ENCODE measurements around the gene DLG1. TPM values are rescaled to one million over a fixed set of nuclear protein-coding genes. Genes with fewer than 3 reads are reported as not detected.

The DLG1 gene
- total RNA-seq, 6 donors from 2014 or later: 49.3 to 102 (median 63.2) TPM

DNA sequence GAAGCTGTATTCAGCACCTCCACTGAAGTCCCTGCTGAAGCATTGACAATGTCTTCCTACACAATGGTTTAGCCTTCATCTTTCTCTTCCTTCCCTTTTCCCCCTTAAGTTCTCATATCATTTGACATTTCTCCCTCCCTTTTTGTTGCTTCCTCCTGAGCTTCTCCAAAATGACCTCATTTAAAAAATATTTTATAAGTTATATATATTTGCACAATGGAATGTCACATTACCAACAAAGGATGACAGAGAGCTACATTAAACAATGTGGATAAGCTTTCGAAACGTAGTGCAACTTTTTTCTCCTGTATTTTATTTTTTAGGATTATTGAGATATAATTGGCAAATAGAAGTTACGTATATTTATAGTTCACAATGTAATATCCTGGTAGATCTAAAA lies 13.2 kb upstream of the DLG1 start:
- DNase-seq: no peak
- H3K27ac ChIP-seq: no peak overlapping the region
- no peaks in the 10 kb centered on the region for H3K27me3 ChIP-seq
- no peak for ATAC-seq (ENCODE audit: low FRiP score in 2 of 2)
- TF ChIP-seq POLR2A (IDR thresholded peaks at IDR 0.05) (no peak), EP300 (IDR thresholded peaks at IDR 0.05) (no peak), POLR2AphosphoS5 (IDR thresholded peaks at IDR 0.05) (no peak)
- TF ChIP-seq, protein P1, sequence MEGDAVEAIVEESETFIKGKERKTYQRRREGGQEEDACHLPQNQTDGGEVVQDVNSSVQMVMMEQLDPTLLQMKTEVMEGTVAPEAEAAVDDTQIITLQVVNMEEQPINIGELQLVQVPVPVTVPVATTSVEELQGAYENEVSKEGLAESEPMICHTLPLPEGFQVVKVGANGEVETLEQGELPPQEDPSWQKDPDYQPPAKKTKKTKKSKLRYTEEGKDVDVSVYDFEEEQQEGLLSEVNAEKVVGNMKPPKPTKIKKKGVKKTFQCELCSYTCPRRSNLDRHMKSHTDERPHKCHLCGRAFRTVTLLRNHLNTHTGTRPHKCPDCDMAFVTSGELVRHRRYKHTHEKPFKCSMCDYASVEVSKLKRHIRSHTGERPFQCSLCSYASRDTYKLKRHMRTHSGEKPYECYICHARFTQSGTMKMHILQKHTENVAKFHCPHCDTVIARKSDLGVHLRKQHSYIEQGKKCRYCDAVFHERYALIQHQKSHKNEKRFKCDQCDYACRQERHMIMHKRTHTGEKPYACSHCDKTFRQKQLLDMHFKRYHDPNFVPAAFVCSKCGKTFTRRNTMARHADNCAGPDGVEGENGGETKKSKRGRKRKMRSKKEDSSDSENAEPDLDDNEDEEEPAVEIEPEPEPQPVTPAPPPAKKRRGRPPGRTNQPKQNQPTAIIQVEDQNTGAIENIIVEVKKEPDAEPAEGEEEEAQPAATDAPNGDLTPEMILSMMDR (IDR thresholded peaks at IDR 0.05): no peak
- no peaks in the 10 kb centered on the region for H3K9me3 ChIP-seq
- H3K4me3 ChIP-seq: no peak overlapping the region
- peaks cover 0 to 8% (median 4%) of the 10 kb centered on the region in 4 donors for H3K4me1 ChIP-seq
- 93 to 95% methylated on average over 3 of the region's 3 CpGs for WGBS, 2 donors
- no peaks in the 10 kb centered on the region for H3K36me3 ChIP-seq

DNA sequence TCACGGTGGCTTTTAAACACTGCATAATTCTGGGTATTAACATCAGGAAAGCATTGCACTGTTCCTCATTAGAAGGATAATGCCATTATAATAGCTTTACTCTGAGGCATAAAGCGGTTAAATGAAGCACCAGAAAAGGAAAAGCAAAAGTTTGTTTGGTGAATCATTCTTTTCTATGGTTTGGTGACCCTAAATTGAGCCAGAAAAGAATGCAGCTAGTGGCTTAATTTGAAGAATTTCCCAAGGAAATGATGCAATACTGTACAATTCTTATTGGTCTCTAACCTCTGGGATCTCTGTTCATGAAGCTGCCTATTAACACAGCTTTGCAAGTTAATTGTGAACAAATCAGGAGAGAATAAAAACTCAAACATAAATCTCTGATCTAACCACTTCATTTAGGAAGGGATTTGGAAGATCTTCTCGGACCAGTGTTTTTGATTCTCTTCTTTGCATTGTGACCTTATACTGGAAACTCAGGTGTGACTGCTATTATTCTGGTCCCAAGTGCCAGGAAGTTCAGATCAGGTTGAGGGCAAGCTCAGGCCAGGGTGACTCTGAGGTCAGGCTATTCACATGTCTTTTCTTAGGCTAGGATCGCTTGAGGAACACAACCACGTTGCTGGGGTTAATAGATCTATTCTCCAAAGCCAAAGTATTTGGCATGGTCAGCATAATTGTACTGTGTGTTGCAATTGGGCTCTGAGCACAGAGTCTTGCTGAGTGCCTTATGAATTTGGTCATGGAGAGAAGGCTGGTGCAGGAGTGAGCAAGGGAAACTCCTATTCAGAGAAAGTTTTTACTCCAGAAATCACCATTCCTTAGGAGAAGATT lies 11.3 kb upstream of the DLG1 start:
- no peak for DNase-seq
- Histone ChIP-seq H3K27ac (no peak overlapping the region), H3K36me3 (no peaks in the 10 kb centered on the region), H3K9me3 (no peaks in the 10 kb centered on the region), H3K4me3 (no peak overlapping the region), H3K4me1 (peaks cover 0 to 8% (median 4%) of the 10 kb centered on the region in 4 donors), H3K27me3 (no peaks in the 10 kb centered on the region)
- peak; percentile 51 to 88 for ATAC-seq (ENCODE audit: low FRiP score in 2 of 2)
- 42 to 50% methylated on average over 5 of the region's 5 CpGs for WGBS, 2 donors
- TF ChIP-seq, protein P1 (IDR thresholded peaks at IDR 0.05): no peak
- TF ChIP-seq POLR2AphosphoS5 (IDR thresholded peaks at IDR 0.05) (no peak), POLR2A (IDR thresholded peaks at IDR 0.05) (no peak)

DNA sequence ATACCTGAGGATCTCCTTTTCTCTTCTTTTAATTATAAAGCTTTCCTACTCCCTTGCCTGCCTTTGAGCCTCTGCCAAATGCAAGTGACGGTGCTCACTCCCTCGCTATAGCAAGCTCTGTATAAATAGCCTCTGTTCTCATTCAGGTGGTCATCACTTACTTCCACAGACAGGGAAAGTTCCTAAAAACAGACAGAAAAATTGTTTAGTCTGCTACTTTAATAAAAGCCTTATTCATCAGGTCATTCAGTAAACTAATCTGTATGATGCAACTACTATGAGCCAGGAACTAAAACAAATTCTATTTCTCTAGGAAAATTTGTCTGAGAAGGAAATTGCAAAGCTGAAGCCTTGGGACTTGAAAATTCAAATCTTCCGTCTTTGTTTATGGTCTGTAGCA lies 10.2 kb upstream of the DLG1 start:
- H3K4me3 ChIP-seq: no peak overlapping the region
- H3K4me1 ChIP-seq: peaks cover 0 to 8% (median 4%) of the 10 kb centered on the region in 4 donors
- no peaks in the 10 kb centered on the region for H3K27me3 ChIP-seq
- H3K27ac ChIP-seq: no peak overlapping the region
- H3K9me3 ChIP-seq: no peaks in the 10 kb centered on the region
- ATAC-seq (ENCODE audit: low FRiP score in 2 of 2) (peak in 1 of 2 donors; percentile 56), DNase-seq (no peak)
- TF ChIP-seq POLR2A (IDR thresholded peaks at IDR 0.05) (no peak), POLR2AphosphoS5 (IDR thresholded peaks at IDR 0.05) (no peak), EP300 (IDR thresholded peaks at IDR 0.05) (no peak)
- TF ChIP-seq, protein P1 (IDR thresholded peaks at IDR 0.05): no peak
- 62 to 63% methylated on average over 3 of the region's 3 CpGs for WGBS, 2 donors
- no peaks in the 10 kb centered on the region for H3K36me3 ChIP-seq

DNA sequence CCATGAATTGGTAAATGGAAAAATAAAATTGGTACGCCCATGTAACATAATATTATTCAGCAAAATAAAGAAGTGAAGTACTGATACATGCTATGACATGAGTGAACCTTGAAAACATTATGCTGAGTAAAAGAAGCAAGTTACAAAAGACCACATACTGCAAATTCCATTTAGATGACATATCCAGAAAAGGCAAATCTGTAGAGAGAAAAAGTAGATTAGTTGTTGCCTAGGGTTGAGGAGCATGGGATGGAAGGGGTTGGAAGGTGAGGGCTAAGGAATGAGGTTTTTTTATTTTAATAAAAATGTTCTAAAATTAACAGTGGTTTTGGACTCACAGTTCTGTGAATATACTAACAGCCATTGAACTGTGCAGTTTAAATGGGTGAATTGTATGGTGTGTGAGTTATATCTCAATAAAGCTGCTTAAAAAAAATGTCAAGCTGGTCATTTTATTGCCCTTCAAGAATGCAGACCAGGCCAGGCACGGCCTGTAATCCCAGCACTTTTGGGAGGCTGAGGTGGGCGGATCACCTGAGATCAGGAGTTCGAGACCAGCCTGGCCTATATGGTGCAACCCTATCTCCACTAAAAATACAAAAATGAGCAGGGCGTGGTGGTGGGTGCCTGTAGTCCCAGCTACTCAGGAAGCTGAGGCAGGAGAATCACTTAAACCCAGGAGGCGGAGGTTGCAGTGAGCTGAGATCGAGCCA lies 8.1 kb upstream of the DLG1 start:
- H3K4me3 ChIP-seq: no peak overlapping the region
- H3K9me3 ChIP-seq: no peaks in the 10 kb centered on the region
- ATAC-seq (ENCODE audit: low FRiP score in 2 of 2) (peak in 1 of 2 donors; percentile 16), DNase-seq (no peak)
- H3K27me3 ChIP-seq: no peaks in the 10 kb centered on the region
- no peaks in the 10 kb centered on the region for H3K36me3 ChIP-seq
- 92 to 94% methylated on average over 7 of the region's 7 CpGs for WGBS, 2 donors
- peaks cover 0 to 8% (median 4%) of the 10 kb centered on the region in 4 donors for H3K4me1 ChIP-seq
- no peak overlapping the region for H3K27ac ChIP-seq
- no peak for TF ChIP-seq EP300 (IDR thresholded peaks at IDR 0.05)
- no peak for TF ChIP-seq POLR2AphosphoS5 (IDR thresholded peaks at IDR 0.05)
- TF ChIP-seq, protein P1 (IDR thresholded peaks at IDR 0.05): no peak
- no peak for TF ChIP-seq POLR2A (IDR thresholded peaks at IDR 0.05)
